ENCODE results near the gene WDR27. TPM values are rescaled to one million over a fixed set of nuclear protein-coding genes. Genes with fewer than 3 reads are reported as not detected.

The WDR27 gene
- total RNA-seq, 1 donor from 2014 or later, result 16.8 TPM

DNA sequence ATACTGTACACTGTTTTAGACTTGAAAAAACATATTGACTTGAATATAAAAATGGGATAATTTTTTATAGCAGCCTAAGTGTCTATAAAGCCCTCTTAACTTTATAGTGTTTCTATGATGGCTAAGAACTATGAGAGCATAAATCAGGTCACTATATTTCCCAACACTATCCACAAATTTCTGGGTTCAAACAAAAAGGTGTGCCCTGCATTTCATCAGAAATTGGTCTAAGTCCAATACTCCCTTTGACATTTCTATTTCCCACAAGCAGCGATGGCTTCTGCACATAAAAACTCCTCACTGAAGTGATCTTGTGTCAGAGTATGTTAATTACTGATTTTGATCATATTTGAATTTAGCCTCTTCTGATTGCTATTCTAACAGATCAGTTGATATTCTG lies 143.9 kb downstream of the WDR27 start:
- DNase-seq (ENCODE audit: low read depth) (no peak), FAIRE-seq (no peak)
- Histone ChIP-seq H3K4me3 (ENCODE audit: low read depth, low read length) (no peak overlapping the region), H3K27me3 (ENCODE audit: control insufficient read depth, insufficient read depth, low read length) (no peaks in the 10 kb centered on the region), H3K36me3 (ENCODE audit: control insufficient read depth, insufficient read depth, low read length) (peaks cover 1% of the 10 kb centered on the region)
- TF ChIP-seq, protein P1, sequence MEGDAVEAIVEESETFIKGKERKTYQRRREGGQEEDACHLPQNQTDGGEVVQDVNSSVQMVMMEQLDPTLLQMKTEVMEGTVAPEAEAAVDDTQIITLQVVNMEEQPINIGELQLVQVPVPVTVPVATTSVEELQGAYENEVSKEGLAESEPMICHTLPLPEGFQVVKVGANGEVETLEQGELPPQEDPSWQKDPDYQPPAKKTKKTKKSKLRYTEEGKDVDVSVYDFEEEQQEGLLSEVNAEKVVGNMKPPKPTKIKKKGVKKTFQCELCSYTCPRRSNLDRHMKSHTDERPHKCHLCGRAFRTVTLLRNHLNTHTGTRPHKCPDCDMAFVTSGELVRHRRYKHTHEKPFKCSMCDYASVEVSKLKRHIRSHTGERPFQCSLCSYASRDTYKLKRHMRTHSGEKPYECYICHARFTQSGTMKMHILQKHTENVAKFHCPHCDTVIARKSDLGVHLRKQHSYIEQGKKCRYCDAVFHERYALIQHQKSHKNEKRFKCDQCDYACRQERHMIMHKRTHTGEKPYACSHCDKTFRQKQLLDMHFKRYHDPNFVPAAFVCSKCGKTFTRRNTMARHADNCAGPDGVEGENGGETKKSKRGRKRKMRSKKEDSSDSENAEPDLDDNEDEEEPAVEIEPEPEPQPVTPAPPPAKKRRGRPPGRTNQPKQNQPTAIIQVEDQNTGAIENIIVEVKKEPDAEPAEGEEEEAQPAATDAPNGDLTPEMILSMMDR (IDR thresholded peaks at IDR 0.05; ENCODE audit: insufficient read depth, low read length, severe bottlenecking), result no peak

DNA sequence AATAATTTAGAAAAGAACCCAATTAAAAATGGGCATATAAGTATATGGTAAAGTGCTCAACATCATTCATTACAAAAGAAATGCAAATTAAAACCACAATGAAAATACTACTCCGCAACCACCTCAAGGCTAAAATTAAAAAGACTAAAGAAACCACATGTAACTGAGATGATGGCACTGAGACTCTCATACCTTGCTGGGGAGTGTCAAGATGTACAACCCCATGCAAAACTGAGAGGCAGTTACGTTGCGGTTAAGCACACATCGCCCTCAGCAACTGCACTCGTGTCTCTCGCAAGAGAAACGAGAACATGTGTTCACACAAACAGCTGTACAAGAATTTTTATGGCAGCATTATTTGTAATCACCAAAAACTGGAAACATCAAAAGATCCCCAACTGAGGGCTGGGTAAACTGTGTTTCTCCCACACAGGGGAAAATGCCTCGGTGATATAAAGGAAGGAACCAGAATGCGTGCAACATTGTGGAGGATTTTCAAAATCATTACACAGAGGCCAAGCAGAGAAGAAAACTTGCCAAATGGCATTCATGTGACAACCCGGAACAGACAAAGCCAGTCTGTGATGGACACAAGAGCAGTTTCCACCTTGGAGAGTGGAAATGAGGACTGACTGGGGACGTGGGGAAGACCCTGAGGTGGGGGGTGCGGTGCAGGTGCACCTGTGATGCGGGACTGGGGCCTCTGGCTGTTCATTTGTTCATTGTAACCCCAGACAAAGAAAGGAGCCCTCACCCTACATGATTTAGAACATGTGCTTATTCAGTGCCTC lies 144.9 kb downstream of the WDR27 start:
- H3K27me3 ChIP-seq (ENCODE audit: control insufficient read depth, insufficient read depth, low read length), result no peaks in the 10 kb centered on the region
- H3K4me3 ChIP-seq (ENCODE audit: low read depth, low read length), result no peak overlapping the region
- TF ChIP-seq, protein P1 (IDR thresholded peaks at IDR 0.05; ENCODE audit: insufficient read depth, low read length, severe bottlenecking), result no peak
- H3K36me3 ChIP-seq (ENCODE audit: control insufficient read depth, insufficient read depth, low read length), result peaks cover 1% of the 10 kb centered on the region
- DNase-seq (ENCODE audit: low read depth) (no peak), FAIRE-seq (no peak)

DNA sequence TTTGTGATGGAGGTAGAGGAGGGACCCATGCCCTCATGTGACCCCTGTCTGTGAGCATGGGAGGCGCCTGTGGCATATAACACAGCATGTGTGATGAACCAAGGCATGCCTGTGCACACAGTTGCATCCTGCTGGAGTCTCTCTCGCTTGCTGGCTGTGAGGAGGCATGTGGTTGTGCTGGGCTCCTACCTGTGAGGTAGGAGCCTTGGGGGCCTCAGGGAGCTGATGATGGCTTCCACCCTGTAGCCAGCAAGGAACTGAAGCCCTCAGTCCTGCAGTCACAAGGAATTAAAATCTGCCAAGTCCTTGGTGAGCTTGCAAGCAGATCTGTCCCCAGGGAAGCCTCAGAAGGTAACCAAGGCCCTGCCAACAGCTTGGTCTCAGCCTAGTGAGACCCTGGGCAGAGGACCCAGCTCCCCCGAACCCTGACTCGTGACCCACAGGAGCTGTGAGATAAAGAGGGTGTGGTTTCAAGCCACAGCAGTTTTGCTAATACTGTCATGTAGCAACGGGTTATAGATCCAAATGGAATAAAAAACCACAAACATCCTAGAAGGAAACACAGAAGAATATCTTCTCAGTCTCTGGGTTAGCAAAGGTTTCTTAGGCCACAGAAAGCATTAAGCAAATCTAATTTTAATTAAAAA lies 145.7 kb downstream of the WDR27 start:
- DNase-seq (ENCODE audit: low read depth), result no peak
- H3K27me3 ChIP-seq (ENCODE audit: control insufficient read depth, insufficient read depth, low read length), result no peaks in the 10 kb centered on the region
- H3K4me3 ChIP-seq (ENCODE audit: low read depth, low read length), result no peak overlapping the region
- TF ChIP-seq, protein P1 (IDR thresholded peaks at IDR 0.05; ENCODE audit: insufficient read depth, low read length, severe bottlenecking), result no peak
- peaks cover 1% of the 10 kb centered on the region for H3K36me3 ChIP-seq (ENCODE audit: control insufficient read depth, insufficient read depth, low read length)
- no peak for FAIRE-seq

DNA sequence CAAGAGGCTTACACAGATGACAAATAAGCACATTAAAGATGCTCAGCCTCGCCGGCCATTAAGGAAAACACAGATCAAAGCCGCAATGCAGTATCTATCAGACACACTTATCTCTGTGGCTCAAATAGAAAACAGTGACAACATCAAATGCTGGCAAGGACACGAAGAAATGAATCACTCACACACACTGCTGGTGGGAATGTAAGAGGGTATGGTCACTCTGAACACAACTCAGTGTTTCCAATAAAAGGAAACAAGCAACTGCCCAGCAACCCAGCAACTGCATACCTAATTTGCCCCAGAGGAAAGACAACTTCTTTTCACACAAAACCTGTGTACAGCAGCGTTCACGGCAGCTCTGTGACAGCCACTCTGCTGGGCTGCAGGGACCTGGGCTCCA lies 155.8 kb downstream of the WDR27 start:
- FAIRE-seq (no peak), DNase-seq (ENCODE audit: low read depth) (no peak)
- Histone ChIP-seq H3K4me3 (ENCODE audit: low read depth, low read length) (no peak overlapping the region), H3K27me3 (ENCODE audit: control insufficient read depth, insufficient read depth, low read length) (peaks cover 2% of the 10 kb centered on the region), H3K36me3 (ENCODE audit: control insufficient read depth, insufficient read depth, low read length) (no peaks in the 10 kb centered on the region)
- TF ChIP-seq, protein P1 (IDR thresholded peaks at IDR 0.05; ENCODE audit: insufficient read depth, low read length, severe bottlenecking), result no peak

DNA sequence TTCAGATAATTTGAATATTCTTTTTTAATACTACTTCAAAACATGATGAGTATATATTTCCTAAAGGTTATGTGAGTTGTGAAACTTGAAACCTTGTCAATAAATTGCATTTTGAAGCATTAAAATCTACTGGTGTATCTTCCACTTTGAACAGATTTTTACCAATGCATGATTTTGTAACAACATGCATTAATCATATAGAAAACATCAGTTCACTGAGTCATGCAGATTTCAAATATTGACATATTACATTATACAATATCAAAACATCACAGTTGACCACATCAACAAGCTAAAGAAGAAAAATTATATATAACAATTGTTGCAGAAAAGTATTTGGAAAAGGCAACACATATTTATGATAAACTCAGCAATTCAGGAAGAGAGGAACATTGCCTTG lies 158.1 kb downstream of the WDR27 start:
- H3K27me3 ChIP-seq (ENCODE audit: control insufficient read depth, insufficient read depth, low read length), result peaks cover 2% of the 10 kb centered on the region
- no peak overlapping the region for H3K4me3 ChIP-seq (ENCODE audit: low read depth, low read length)
- DNase-seq (ENCODE audit: low read depth) (peak; percentile 64), FAIRE-seq (no peak)
- TF ChIP-seq, protein P1 (IDR thresholded peaks at IDR 0.05; ENCODE audit: insufficient read depth, low read length, severe bottlenecking), result no peak
- no peaks in the 10 kb centered on the region for H3K36me3 ChIP-seq (ENCODE audit: control insufficient read depth, insufficient read depth, low read length)
